Upper lobe of left lung (tissue), 4 donors: ENCODE results near the gene IL12RB1.

ENCODE experiments used
- CTCF ChIP-seq, 6 experiments: fragments of 450-650 bp in 4 of 6; fragments of 200-600 bp in 2 of 6; sonication (generic) in 2 of 6; IDR thresholded peaks; one replicate each; pipeline ENCODE4 v1.5.1; 2016 to 2019; ENCODE audit warnings: antibody characterized with exemption in 6 of 6
- POLR2A ChIP-seq, 4 donors: fragments of 450-650 bp; IDR thresholded peaks; one replicate each; pipeline ENCODE4 v1.5.1; 2016 to 2017; ENCODE audit warnings: antibody characterized with exemption in 4 of 4, mild to moderate bottlenecking in 2 of 4

- TF ChIP-seq CTCF (IDR thresholded peaks at IDR 0.05) (no peak), POLR2A (IDR thresholded peaks at IDR 0.05) (no peak)
These were observed 41.3 kb downstream of the IL12RB1 start for GRCh38 chr19:18045307-18046050.
